Natural killer cell (primary cell): ENCODE data around the gene STARD8. TPM values are rescaled to one million over a fixed set of nuclear protein-coding genes. Genes with fewer than 3 reads are reported as not detected.

Experiments
- ATAC-seq, 3 donors: fragments of 150-1000 bp in 2 of 3; fragments of 200-7000 bp in 1 of 3; cut with Tn5 transposase; 1 replicate in 1 of 3; 2 replicates in 2 of 3; pipeline ENCODE4 v1.10.0; 2021; ENCODE audit warnings: mild to moderate bottlenecking in 2 of 3, moderate library complexity in 2 of 3
- DNase-seq, 2 donors: peaks; one replicate each; pipeline versions ENCODE4 v3.0.0 to v3.0.0-alpha.2; 2013 to 2021; ENCODE audit warnings: mixed read lengths in 1 of 2
- H3K27ac ChIP-seq: one replicate; pipeline ENCODE4 v1.5.1; 2013; ENCODE audit warnings: mild to moderate bottlenecking, low read length
- H3K27me3 ChIP-seq: one replicate; pipeline ENCODE4 v1.6.1; 2013; ENCODE audit warnings: low read length; ENCODE audit not compliant: control insufficient read depth, insufficient read depth
- H3K36me3 ChIP-seq: one replicate; pipeline ENCODE4 v1.6.1; 2013; ENCODE audit warnings: low read length; ENCODE audit not compliant: control insufficient read depth, insufficient read depth
- H3K4me1 ChIP-seq: one replicate; pipeline ENCODE4 v1.6.1; 2013; ENCODE audit warnings: low read length; ENCODE audit not compliant: control insufficient read depth, insufficient read depth
- H3K4me3 ChIP-seq: one replicate; pipeline ENCODE4 v1.5.1; 2013; ENCODE audit warnings: low read length
- H3K9me3 ChIP-seq: one replicate; pipeline ENCODE4 v1.6.1; 2013; ENCODE audit warnings: low read length; ENCODE audit not compliant: control insufficient read depth, insufficient read depth
- H3K27ac Mint-ChIP-seq, 2 donors: one replicate each; pipeline ENCODE4 v1.8.0; 2022; ENCODE audit warnings: mild to moderate bottlenecking in 2 of 2, mixed read lengths in 2 of 2, moderate library complexity in 1 of 2
- H3K27me3 Mint-ChIP-seq, 2 donors: one replicate each; pipeline ENCODE4 v1.8.0; 2022; ENCODE audit warnings: low read depth in 2 of 2, mixed read lengths in 2 of 2
- H3K36me3 Mint-ChIP-seq: one replicate; pipeline ENCODE4 v1.8.0; 2022; ENCODE audit warnings: mixed read lengths
- H3K4me1 Mint-ChIP-seq, 2 donors: one replicate each; pipeline ENCODE4 v1.8.0; 2022; ENCODE audit warnings: mixed read lengths in 2 of 2
- H3K4me3 Mint-ChIP-seq: one replicate; pipeline ENCODE4 v1.8.0; 2022; ENCODE audit warnings: mild to moderate bottlenecking, moderate library complexity, mixed read lengths
- H3K9me3 Mint-ChIP-seq, 2 donors: one replicate each; pipeline ENCODE4 v1.8.0; 2022; ENCODE audit warnings: mixed read lengths in 2 of 2
- CTCF ChIP-seq: fragments of 200-600 bp; IDR thresholded peaks from one replicate; pipeline ENCODE4 v1.8.0; 2022; ENCODE audit warnings: antibody characterized with exemption
- WGBS: methylation state at CpG from one replicate; pipeline ENCODE4 v1.1.7; 2013; ENCODE audit warnings: missing lambda C conversion rate; ENCODE audit not compliant: insufficient coverage; 5-methylcytosine and 5-hydroxymethylcytosine counted together
- intact Hi-C: fragments of 100-400 bp; cut with micrococcal nuclease; formaldehyde crosslinking; loops from one replicate; pipeline ENCODE4 v1.14.2; 2022
- total RNA-seq, 4 donors: library from RNA; stranded (reverse); fragments of 120-200 nt in 1 of 4; gene quantifications; one replicate each; pipeline versions ENCODE4 v1.2.3 to v1.2.4, GENCODE V29; 2013 to 2022

Gene STARD8
- total RNA-seq, 3 donors from 2014 or later (not counting 1 experiment from before 2014, with no cell fraction given): 0.97 to 1.3 (median 1.1) TPM

GRCh38 chrX:68698942-68699341 is 51.5 kb downstream of the STARD8 start:
- Mint-ChIP-seq H3K4me3 (no peak overlapping the region), H3K9me3 (no peaks in the 10 kb centered on the region), H3K36me3 (no peaks in the 10 kb centered on the region), H3K27ac (no peak overlapping the region), H3K27me3 (peaks cover 0 to 6% of the 10 kb centered on the region in 2 donors), H3K4me1 (peaks cover 2 to 5% of the 10 kb centered on the region in 2 donors)
- DNase-seq (no peak), ATAC-seq (no peak)
- Histone ChIP-seq H3K36me3 (no peaks in the 10 kb centered on the region), H3K9me3 (no peaks in the 10 kb centered on the region), H3K4me3 (no peak overlapping the region), H3K27me3 (peaks cover 2% of the 10 kb centered on the region), H3K4me1 (peaks cover 8% of the 10 kb centered on the region), H3K27ac (no peak overlapping the region)
- TF ChIP-seq CTCF: no peak
- 91% methylated on average over 2 of the region's 2 CpGs for WGBS
- intact Hi-C loops: no loop called here

GRCh38 chrX:68699960-68700746 is 52.7 kb downstream of the STARD8 start:
- no peak overlapping the region for H3K27ac ChIP-seq
- no peaks in the 10 kb centered on the region for H3K36me3 ChIP-seq
- H3K9me3 Mint-ChIP-seq: no peaks in the 10 kb centered on the region
- H3K27ac Mint-ChIP-seq: no peak overlapping the region
- ATAC-seq (no peak), DNase-seq (no peak)
- no peak overlapping the region for H3K4me3 ChIP-seq
- H3K27me3 ChIP-seq: no peaks in the 10 kb centered on the region
- no peak for TF ChIP-seq CTCF
- WGBS: 39% methylated on average over 6 of the region's 7 CpGs
- no peak overlapping the region for H3K4me3 Mint-ChIP-seq
- no peaks in the 10 kb centered on the region for H3K9me3 ChIP-seq
- peaks cover 0 to 5% of the 10 kb centered on the region in 2 donors for H3K4me1 Mint-ChIP-seq
- peaks cover 2% of the 10 kb centered on the region for H3K4me1 ChIP-seq
- intact Hi-C loops: no loop called here
- peaks cover 0 to 6% of the 10 kb centered on the region in 2 donors for H3K27me3 Mint-ChIP-seq
- H3K36me3 Mint-ChIP-seq: no peaks in the 10 kb centered on the region

GRCh38 chrX:68703369-68703768 is 55.9 kb downstream of the STARD8 start:
- peaks cover 0 to 5% of the 10 kb centered on the region in 2 donors for H3K4me1 Mint-ChIP-seq
- Histone ChIP-seq H3K36me3 (no peaks in the 10 kb centered on the region), H3K9me3 (no peaks in the 10 kb centered on the region), H3K27me3 (no peaks in the 10 kb centered on the region), H3K4me1 (no peaks in the 10 kb centered on the region), H3K27ac (no peak overlapping the region), H3K4me3 (no peak overlapping the region)
- H3K9me3 Mint-ChIP-seq: no peaks in the 10 kb centered on the region
- no peaks in the 10 kb centered on the region for H3K36me3 Mint-ChIP-seq
- TF ChIP-seq CTCF: no peak
- no peak for ATAC-seq
- peaks cover 0 to 3% of the 10 kb centered on the region in 2 donors for H3K27me3 Mint-ChIP-seq
- no peak for DNase-seq
- intact Hi-C loops: no loop called here
- H3K27ac Mint-ChIP-seq: no peak overlapping the region
- WGBS: 47% methylated on average over 2 of the region's 5 CpGs
- no peak overlapping the region for H3K4me3 Mint-ChIP-seq

- no peaks in the 10 kb centered on the region for H3K4me1 ChIP-seq
- 30% methylated on average over 3 of the region's 3 CpGs for WGBS
- Mint-ChIP-seq H3K4me3 (no peak overlapping the region), H3K36me3 (no peaks in the 10 kb centered on the region), H3K9me3 (no peaks in the 10 kb centered on the region), H3K4me1 (peaks cover 0 to 5% of the 10 kb centered on the region in 2 donors), H3K27me3 (peaks cover 0 to 3% of the 10 kb centered on the region in 2 donors), H3K27ac (no peak overlapping the region)
- no peak for DNase-seq
- H3K9me3 ChIP-seq: no peaks in the 10 kb centered on the region
- H3K36me3 ChIP-seq: no peaks in the 10 kb centered on the region
- no peaks in the 10 kb centered on the region for H3K27me3 ChIP-seq
- ATAC-seq: no peak
- intact Hi-C loops: no loop called here
- H3K4me3 ChIP-seq: no peak overlapping the region
- no peak for TF ChIP-seq CTCF
- no peak overlapping the region for H3K27ac ChIP-seq
Measured at GRCh38 chrX:68703846-68704245, 56.4 kb downstream of the STARD8 start.
